PC-9 (cell line): ENCODE measurements around the gene POFUT2.

Source experiments
- CTCF ChIP-seq: fragments of 200-600 bp; sonication (generic); conservative IDR thresholded peaks from 2 replicates; pipeline ENCODE4 v1.6.1; 2017; ENCODE audit warnings: mixed run types, antibody characterized with exemption, mild to moderate bottlenecking, moderate library complexity
- EZH2 ChIP-seq: fragments of 200-600 bp; sonication (generic); IDR thresholded peaks from 2 replicates; pipeline ENCODE4 v1.8.0; 2017; ENCODE audit warnings: antibody characterized with exemption, low read depth

- TF ChIP-seq CTCF (no peak), EZH2 (no peak)
These were observed 25.6 kb downstream of the POFUT2 start for GRCh38 chr21:45262041-45262581.
